Measurements from ENCODE around the gene LDLRAP1. TPM values are rescaled to one million over a fixed set of nuclear protein-coding genes. Genes with fewer than 3 reads are reported as not detected.

Gene LDLRAP1
- total RNA-seq, 1 experiment from 2014 or later, result 16.3 TPM

DNA sequence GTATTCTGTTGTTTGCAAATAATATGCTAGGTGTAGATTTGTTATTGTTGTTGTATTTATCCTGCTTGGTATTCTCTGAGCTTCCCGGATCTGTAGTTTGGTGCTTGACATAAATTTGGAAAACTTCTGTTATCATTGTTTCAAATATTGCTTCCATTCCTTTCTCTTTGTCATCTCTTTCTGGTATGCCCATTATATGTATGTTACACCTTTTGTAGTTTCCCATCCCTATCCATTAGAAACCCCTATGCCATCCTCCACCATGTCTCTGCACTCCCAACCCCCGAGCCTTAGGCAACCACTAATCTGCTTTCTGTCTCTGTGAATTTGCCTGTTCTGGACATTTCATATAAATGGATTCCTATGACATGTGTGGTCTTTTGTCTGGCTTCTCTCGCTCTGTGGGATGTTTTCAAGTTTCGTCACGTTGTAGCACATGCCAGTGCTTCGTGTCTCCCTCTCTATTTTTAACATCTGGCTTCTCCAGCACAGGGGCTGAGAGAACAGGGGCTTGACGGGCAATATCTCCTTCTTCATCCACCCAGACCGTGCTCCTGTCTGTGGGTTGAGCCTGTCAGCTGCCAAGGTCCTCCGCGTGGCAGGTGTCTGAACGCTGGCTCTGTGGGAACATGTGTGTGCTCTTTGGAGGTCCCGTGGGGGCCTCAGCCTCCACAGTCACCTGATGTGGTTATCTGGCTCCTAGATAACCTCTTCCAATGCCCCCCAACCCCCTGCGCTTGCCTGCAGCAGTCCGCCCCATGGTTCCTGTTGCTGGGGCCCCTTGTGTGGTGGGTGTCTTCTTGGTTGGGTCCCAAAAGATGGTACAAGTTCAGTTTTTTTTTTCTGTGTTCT is 40.3 kb downstream of the LDLRAP1 start:
- peaks cover 8% of the 10 kb centered on the region; the same call in 1 of the 2 replicates for H3K9me3 Mint-ChIP-seq
- ATAC-seq, result no peak
- no peak overlapping the region for H3K27ac Mint-ChIP-seq
- H3K36me3 Mint-ChIP-seq, result peaks cover 2% of the 10 kb centered on the region; the same call in 1 of the 2 replicates
- DNase-seq (ENCODE audit: low spot score), result no peak
- no peak for TF ChIP-seq ZNF138 (CRISPR knock-in tag; conservative IDR thresholded peaks at IDR 0.05)
- TF ChIP-seq MYBL2 (CRISPR knock-in tag; IDR thresholded peaks at IDR 0.05), result no peak
- TF ChIP-seq, protein P1, sequence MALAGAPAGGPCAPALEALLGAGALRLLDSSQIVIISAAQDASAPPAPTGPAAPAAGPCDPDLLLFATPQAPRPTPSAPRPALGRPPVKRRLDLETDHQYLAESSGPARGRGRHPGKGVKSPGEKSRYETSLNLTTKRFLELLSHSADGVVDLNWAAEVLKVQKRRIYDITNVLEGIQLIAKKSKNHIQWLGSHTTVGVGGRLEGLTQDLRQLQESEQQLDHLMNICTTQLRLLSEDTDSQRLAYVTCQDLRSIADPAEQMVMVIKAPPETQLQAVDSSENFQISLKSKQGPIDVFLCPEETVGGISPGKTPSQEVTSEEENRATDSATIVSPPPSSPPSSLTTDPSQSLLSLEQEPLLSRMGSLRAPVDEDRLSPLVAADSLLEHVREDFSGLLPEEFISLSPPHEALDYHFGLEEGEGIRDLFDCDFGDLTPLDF (CRISPR knock-in tag; IDR thresholded peaks at IDR 0.05), result no peak
- TF ChIP-seq, protein P2, sequence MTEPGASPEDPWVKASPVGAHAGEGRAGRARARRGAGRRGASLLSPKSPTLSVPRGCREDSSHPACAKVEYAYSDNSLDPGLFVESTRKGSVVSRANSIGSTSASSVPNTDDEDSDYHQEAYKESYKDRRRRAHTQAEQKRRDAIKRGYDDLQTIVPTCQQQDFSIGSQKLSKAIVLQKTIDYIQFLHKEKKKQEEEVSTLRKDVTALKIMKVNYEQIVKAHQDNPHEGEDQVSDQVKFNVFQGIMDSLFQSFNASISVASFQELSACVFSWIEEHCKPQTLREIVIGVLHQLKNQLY (CRISPR knock-in tag; IDR thresholded peaks at IDR 0.05), result no peak
- no peaks in the 10 kb centered on the region; the same call in none of the 2 replicates for H3K27me3 Mint-ChIP-seq (ENCODE audit: low read depth)
- ChIA-PET CTCF (interaction anchor here (0.6 to 4.0 kb wide), 2 partner anchors 11 kb away, joined by 3 to 30 read pairs; no protein-coding TSS in a partner anchor), POLR2A (interaction anchor here (0.5 kb wide), 1 partner anchor 943 kb away, joined by 4 read pairs; no protein-coding TSS in a partner anchor)
- peaks cover 46% of the 10 kb centered on the region for H3K4me1 Mint-ChIP-seq
- H3K4me3 Mint-ChIP-seq, result no peak overlapping the region

DNA sequence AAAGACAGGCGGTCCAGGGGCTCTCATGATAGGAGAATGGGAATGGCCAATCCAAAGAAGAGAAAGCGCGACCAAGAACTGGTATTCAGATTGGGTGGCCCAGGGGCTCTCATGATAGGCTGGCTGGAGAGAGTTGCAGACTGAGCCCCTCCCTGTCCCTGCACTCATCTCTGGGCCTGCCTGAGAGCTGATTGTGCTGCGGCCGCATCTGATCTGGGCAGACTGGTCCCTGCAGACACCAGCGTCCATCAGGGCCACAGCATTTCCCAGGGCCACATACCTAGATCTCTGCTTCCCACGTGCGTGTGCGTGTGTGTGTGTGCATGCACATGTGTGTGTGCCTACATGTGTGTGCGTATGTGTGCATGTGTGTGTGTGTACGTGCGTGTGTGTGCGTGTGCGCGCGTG is 42.8 kb downstream of the LDLRAP1 start:
- Mint-ChIP-seq H3K36me3 (peaks cover 2% of the 10 kb centered on the region; the same call in 1 of the 2 replicates), H3K4me3 (no peak overlapping the region), H3K4me1 (peaks cover 52% of the 10 kb centered on the region), H3K27ac (no peak overlapping the region), H3K27me3 (ENCODE audit: low read depth) (no peaks in the 10 kb centered on the region; the same call in 1 of the 2 replicates), H3K9me3 (peaks cover 8% of the 10 kb centered on the region; the same call in 1 of the 2 replicates)
- POLR2A ChIA-PET, result no interaction called here
- ATAC-seq, result peak; percentile 95
- DNase-seq (ENCODE audit: low spot score), result peak; percentile 67
- TF ChIP-seq ELF4 (CRISPR knock-in tag; IDR thresholded peaks at IDR 0.05; ENCODE audit: low read depth), result no peak
- TF ChIP-seq, protein P3, sequence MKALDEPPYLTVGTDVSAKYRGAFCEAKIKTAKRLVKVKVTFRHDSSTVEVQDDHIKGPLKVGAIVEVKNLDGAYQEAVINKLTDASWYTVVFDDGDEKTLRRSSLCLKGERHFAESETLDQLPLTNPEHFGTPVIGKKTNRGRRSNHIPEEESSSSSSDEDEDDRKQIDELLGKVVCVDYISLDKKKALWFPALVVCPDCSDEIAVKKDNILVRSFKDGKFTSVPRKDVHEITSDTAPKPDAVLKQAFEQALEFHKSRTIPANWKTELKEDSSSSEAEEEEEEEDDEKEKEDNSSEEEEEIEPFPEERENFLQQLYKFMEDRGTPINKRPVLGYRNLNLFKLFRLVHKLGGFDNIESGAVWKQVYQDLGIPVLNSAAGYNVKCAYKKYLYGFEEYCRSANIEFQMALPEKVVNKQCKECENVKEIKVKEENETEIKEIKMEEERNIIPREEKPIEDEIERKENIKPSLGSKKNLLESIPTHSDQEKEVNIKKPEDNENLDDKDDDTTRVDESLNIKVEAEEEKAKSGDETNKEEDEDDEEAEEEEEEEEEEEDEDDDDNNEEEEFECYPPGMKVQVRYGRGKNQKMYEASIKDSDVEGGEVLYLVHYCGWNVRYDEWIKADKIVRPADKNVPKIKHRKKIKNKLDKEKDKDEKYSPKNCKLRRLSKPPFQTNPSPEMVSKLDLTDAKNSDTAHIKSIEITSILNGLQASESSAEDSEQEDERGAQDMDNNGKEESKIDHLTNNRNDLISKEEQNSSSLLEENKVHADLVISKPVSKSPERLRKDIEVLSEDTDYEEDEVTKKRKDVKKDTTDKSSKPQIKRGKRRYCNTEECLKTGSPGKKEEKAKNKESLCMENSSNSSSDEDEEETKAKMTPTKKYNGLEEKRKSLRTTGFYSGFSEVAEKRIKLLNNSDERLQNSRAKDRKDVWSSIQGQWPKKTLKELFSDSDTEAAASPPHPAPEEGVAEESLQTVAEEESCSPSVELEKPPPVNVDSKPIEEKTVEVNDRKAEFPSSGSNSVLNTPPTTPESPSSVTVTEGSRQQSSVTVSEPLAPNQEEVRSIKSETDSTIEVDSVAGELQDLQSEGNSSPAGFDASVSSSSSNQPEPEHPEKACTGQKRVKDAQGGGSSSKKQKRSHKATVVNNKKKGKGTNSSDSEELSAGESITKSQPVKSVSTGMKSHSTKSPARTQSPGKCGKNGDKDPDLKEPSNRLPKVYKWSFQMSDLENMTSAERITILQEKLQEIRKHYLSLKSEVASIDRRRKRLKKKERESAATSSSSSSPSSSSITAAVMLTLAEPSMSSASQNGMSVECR (CRISPR knock-in tag; IDR thresholded peaks at IDR 0.05; ENCODE audit: borderline replicate concordance), result no peak
- TF ChIP-seq, protein P4, sequence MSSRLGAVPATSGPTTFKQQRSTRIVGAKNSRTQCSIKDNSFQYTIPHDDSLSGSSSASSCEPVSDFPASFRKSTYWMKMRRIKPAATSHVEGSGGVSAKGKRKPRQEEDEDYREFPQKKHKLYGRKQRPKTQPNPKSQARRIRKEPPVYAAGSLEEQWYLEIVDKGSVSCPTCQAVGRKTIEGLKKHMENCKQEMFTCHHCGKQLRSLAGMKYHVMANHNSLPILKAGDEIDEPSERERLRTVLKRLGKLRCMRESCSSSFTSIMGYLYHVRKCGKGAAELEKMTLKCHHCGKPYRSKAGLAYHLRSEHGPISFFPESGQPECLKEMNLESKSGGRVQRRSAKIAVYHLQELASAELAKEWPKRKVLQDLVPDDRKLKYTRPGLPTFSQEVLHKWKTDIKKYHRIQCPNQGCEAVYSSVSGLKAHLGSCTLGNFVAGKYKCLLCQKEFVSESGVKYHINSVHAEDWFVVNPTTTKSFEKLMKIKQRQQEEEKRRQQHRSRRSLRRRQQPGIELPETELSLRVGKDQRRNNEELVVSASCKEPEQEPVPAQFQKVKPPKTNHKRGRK (CRISPR knock-in tag; IDR thresholded peaks at IDR 0.05; ENCODE audit: borderline replicate concordance), result no peak
- TF ChIP-seq ZNF671 (CRISPR knock-in tag; IDR thresholded peaks at IDR 0.05), result no peak
- CTCF ChIA-PET, result interaction anchor here (1.0 to 4.0 kb wide), 5 partner anchors 13 to 232 kb away, joined by 3 to 30 read pairs (median 4); no protein-coding TSS in a partner anchor

DNA sequence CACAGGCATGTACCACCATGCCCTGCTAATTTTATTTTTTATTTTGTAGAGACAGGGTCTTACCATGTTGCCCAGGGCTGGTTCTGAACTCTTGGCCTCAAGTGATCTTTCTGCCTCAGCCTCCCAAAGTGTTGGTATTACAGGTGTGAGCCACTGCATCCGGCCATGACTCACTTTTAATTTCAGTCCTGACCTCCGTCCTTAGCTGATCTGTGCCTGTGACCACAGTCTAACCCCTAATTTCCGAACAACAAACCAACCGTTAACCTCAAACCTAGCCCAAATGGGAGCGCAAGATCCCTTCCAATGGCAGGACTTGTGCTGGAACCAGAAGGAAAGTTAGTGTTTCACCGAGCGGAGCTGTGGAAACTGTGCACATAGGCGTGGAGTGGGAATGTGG is 43.9 kb downstream of the LDLRAP1 start:
- H3K4me3 Mint-ChIP-seq, result no peak overlapping the region
- H3K27me3 Mint-ChIP-seq (ENCODE audit: low read depth), result no peaks in the 10 kb centered on the region; the same call in 1 of the 2 replicates
- CTCF ChIA-PET, result interaction anchor here (1.5 to 4.0 kb wide), 4 partner anchors 14 to 32 kb away, joined by 3 to 30 read pairs (median 6); no protein-coding TSS in a partner anchor
- POLR2A ChIA-PET, result no interaction called here
- H3K9me3 Mint-ChIP-seq, result peaks cover 8% of the 10 kb centered on the region; the same call in 1 of the 2 replicates
- peaks cover 48% of the 10 kb centered on the region for H3K4me1 Mint-ChIP-seq
- ATAC-seq (no peak), DNase-seq (ENCODE audit: low spot score) (no peak)
- H3K27ac Mint-ChIP-seq, result peak overlapping the region; percentile 26
- H3K36me3 Mint-ChIP-seq, result peaks cover 2% of the 10 kb centered on the region; the same call in 1 of the 2 replicates
- TF ChIP-seq, protein P5, sequence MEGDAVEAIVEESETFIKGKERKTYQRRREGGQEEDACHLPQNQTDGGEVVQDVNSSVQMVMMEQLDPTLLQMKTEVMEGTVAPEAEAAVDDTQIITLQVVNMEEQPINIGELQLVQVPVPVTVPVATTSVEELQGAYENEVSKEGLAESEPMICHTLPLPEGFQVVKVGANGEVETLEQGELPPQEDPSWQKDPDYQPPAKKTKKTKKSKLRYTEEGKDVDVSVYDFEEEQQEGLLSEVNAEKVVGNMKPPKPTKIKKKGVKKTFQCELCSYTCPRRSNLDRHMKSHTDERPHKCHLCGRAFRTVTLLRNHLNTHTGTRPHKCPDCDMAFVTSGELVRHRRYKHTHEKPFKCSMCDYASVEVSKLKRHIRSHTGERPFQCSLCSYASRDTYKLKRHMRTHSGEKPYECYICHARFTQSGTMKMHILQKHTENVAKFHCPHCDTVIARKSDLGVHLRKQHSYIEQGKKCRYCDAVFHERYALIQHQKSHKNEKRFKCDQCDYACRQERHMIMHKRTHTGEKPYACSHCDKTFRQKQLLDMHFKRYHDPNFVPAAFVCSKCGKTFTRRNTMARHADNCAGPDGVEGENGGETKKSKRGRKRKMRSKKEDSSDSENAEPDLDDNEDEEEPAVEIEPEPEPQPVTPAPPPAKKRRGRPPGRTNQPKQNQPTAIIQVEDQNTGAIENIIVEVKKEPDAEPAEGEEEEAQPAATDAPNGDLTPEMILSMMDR (IDR thresholded peaks at IDR 0.05), result no peak
- TF ChIP-seq GABPB1 (CRISPR knock-in tag; IDR thresholded peaks at IDR 0.05) (no peak), NFE2L1 (CRISPR knock-in tag; IDR thresholded peaks at IDR 0.05) (no peak), SMAD4 (CRISPR knock-in tag; IDR thresholded peaks at IDR 0.05) (no peak), NFATC4 (CRISPR knock-in tag; IDR thresholded peaks at IDR 0.05) (no peak), OVOL2 (CRISPR knock-in tag; IDR thresholded peaks at IDR 0.05; ENCODE audit: borderline replicate concordance) (no peak)
- TF ChIP-seq, protein P6, sequence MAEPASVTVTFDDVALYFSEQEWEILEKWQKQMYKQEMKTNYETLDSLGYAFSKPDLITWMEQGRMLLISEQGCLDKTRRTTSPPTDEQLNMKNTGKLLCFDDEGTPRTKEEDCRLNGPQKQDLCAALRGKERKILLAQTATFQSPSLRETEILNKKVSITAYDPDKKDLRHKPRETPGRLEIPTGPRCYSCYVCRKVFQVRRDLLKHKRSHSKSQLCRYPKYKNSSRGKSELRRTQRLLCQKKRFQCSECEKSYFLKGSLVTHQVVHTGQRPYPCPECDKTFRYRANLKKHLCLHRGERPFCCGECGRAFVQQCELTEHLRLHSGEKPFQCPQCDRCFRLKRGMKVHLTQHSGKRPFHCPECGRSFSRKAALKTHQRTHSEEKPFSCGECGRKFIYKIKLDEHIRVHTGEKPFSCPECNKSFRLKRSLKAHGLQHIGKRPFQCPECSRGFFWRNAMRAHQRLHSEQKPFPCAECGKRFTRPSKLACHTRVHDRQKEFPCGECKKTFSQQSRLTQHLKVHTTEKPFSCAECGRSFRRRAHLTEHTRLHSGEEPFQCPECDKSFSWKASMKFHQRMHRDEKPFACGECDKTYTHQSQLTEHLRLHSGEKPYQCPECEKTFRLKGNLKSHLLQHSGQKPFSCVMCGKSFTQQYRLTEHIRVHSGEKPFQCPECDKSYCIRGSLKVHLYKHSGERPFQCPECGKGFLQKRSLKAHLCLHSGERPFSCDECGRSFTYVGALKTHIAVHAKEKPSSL (CRISPR knock-in tag; conservative IDR thresholded peaks at IDR 0.05), result no peak
- TF ChIP-seq, protein P7, sequence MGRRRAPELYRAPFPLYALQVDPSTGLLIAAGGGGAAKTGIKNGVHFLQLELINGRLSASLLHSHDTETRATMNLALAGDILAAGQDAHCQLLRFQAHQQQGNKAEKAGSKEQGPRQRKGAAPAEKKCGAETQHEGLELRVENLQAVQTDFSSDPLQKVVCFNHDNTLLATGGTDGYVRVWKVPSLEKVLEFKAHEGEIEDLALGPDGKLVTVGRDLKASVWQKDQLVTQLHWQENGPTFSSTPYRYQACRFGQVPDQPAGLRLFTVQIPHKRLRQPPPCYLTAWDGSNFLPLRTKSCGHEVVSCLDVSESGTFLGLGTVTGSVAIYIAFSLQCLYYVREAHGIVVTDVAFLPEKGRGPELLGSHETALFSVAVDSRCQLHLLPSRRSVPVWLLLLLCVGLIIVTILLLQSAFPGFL (CRISPR knock-in tag; IDR thresholded peaks at IDR 0.05; ENCODE audit: borderline replicate concordance), result no peak

Data from WTC11 (cell line).